Mesothelial cell of epicardium (in vitro differentiated cells): ENCODE data around the gene DLGAP1. TPM values are rescaled to one million over a fixed set of nuclear protein-coding genes. Genes with fewer than 3 reads are reported as not detected.
A peak's percentile ranks its signal among the peaks of the same experiment; 100 is the strongest.

Source experiments
- DNase-seq, 2 experiments: peaks; one replicate each; pipeline ENCODE4 v3.0.0; 2021; ENCODE audit warnings: low spot score in 2 of 2; ENCODE audit not compliant: unreplicated experiment in 2 of 2
- H3K27ac Mint-ChIP-seq: 2 replicates; pipeline ENCODE4 v1.8.0; 2021; ENCODE audit warnings: mixed read lengths
- H3K27me3 Mint-ChIP-seq: 2 replicates; pipeline ENCODE4 v1.8.0; 2021; ENCODE audit warnings: low read depth, mixed read lengths
- H3K36me3 Mint-ChIP-seq: 2 replicates; pipeline ENCODE4 v1.8.0; 2021; ENCODE audit warnings: mixed read lengths
- H3K4me1 Mint-ChIP-seq: 2 replicates; pipeline ENCODE4 v1.8.0; 2021; ENCODE audit warnings: mixed read lengths
- H3K4me3 Mint-ChIP-seq: 2 replicates; pipeline ENCODE4 v1.8.0; 2021; ENCODE audit warnings: mild to moderate bottlenecking, moderate library complexity, mixed read lengths
- H3K9me3 Mint-ChIP-seq: 2 replicates; pipeline ENCODE4 v1.8.0; 2021; ENCODE audit warnings: mixed read lengths
- CTCF ChIP-seq: fragments of 200-600 bp; sonication (generic); IDR thresholded peaks from one replicate; pipeline ENCODE4 v1.5.0; 2021; ENCODE audit warnings: antibody characterized with exemption; ENCODE audit not compliant: unreplicated experiment
- total RNA-seq: library from RNA; stranded (reverse); gene quantifications from 3 replicates; pipeline ENCODE4 v1.2.1, GENCODE V29; 2021

The DLGAP1 gene
- total RNA-seq, 1 donor from 2014 or later: 4.6 TPM

- no peaks in the 10 kb centered on the region for H3K36me3 Mint-ChIP-seq
- no peak overlapping the region for H3K4me3 Mint-ChIP-seq
- no peak overlapping the region for H3K27ac Mint-ChIP-seq
- H3K9me3 Mint-ChIP-seq: no peaks in the 10 kb centered on the region
- H3K27me3 Mint-ChIP-seq: no peaks in the 10 kb centered on the region
- no peak for DNase-seq
- H3K4me1 Mint-ChIP-seq: peaks cover 5% of the 10 kb centered on the region
- TF ChIP-seq CTCF: no peak
Measured at GRCh38 chr18:3911413-3911812, 543.7 kb downstream of the DLGAP1 start.

GRCh38 chr18:3910512-3910911 lies 544.6 kb downstream of the DLGAP1 start:
- TF ChIP-seq CTCF: no peak
- DNase-seq: no peak
- H3K4me1 Mint-ChIP-seq: peaks cover 9% of the 10 kb centered on the region
- H3K27me3 Mint-ChIP-seq: no peaks in the 10 kb centered on the region
- no peak overlapping the region for H3K27ac Mint-ChIP-seq
- H3K9me3 Mint-ChIP-seq: no peaks in the 10 kb centered on the region
- H3K36me3 Mint-ChIP-seq: no peaks in the 10 kb centered on the region
- no peak overlapping the region for H3K4me3 Mint-ChIP-seq

DNA sequence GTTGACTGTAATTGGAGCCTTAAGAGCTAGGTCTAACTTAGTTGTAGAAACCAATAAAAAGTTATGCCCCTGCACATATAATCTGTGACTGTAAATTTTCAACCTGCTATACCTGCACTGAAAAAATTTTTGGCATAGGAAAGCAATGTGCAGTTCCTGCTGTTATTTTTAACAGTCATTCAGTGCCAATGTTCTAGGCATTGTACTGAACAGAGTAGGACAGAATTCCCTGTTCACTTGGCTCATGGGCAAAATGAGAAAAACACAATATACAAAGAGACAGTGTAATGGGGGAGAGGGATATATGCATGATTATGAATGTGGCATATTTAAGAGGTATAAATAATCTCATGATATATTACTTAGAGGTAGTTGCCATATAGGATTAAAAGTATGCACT lies 547.2 kb downstream of the DLGAP1 start:
- Mint-ChIP-seq H3K4me3 (no peak overlapping the region), H3K9me3 (no peaks in the 10 kb centered on the region), H3K27ac (no peak overlapping the region), H3K4me1 (peaks cover 4% of the 10 kb centered on the region), H3K36me3 (no peaks in the 10 kb centered on the region), H3K27me3 (no peaks in the 10 kb centered on the region)
- TF ChIP-seq CTCF: no peak
- DNase-seq: no peak

DNA sequence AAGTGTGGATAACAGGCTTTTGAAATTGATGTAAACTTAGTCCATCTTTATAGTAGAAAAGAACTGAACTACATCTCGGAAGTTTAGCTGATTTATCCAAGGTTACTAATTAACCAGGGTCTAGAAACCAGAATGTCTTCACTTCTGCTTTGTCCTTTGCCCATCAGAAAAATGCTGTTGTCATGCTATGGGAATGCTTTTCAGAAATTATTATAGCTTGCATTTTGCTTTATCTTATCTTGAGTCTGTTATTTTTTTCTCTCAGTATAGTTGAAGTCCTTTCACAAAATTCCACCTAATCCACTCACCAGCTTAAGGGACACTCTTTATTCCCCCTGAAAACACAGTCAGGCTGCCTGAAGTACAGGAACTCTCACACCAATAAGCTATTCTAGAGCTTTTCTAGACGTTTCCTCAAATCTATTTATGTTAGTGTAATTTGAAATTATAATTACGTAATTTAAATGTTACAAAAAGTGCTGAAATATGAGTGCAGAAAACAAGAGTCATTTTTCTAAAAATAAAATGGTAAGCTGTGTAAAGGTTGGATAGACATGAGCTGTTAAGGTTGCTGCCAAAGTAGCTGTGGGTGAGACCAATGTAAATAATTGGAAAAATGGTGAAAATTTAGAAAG lies 548.9 kb downstream of the DLGAP1 start:
- no peak overlapping the region for H3K4me3 Mint-ChIP-seq
- no peak for DNase-seq
- peaks cover 1% of the 10 kb centered on the region for H3K27me3 Mint-ChIP-seq
- TF ChIP-seq CTCF: no peak
- H3K4me1 Mint-ChIP-seq: peaks cover 4% of the 10 kb centered on the region
- no peaks in the 10 kb centered on the region for H3K36me3 Mint-ChIP-seq
- H3K9me3 Mint-ChIP-seq: no peaks in the 10 kb centered on the region
- peak overlapping the region; percentile 32 for H3K27ac Mint-ChIP-seq

DNA sequence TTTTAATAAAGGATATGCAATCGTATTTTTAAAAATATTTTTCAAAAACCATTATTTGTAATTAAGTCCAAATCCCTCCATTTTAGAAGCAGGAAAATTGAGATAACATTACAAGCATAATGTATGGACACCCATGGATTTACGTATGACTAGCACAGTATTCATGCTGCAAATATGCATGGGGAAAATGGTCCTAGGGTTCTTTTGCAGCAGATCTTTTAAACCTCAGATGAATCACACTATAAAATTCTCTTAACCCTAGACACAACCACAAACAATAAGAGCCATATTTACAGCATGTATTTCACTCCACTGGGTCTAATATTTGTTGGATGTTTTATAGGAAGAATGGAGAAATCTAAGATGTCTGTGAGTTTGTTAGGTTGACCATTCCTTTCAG lies 551.8 kb downstream of the DLGAP1 start:
- no peak for TF ChIP-seq CTCF

DNA sequence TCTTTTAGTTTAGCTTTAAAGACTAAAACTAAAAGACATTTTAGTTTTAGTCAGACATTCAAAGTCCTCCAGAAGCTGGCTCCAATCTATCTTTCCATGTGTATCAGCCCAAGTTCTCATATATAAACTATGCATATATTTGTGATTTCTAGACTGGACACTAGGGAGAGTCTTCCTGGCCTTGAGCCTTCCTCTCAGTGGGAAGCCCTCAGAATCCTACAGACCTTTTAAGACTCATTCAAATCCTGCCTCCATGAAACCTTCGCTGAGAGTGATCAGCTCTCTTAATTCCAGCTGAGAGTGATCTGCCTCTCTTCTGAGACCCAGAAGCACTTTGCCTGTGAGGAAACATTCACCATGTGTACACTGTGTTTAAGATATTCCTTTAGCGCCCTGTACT lies 552.4 kb downstream of the DLGAP1 start:
- no peaks in the 10 kb centered on the region for H3K36me3 Mint-ChIP-seq
- DNase-seq: no peak
- no peaks in the 10 kb centered on the region for H3K9me3 Mint-ChIP-seq
- H3K4me3 Mint-ChIP-seq: no peak overlapping the region
- peaks cover 22% of the 10 kb centered on the region for H3K27me3 Mint-ChIP-seq
- TF ChIP-seq CTCF: no peak
- H3K27ac Mint-ChIP-seq: no peak overlapping the region
- H3K4me1 Mint-ChIP-seq: peaks cover 4% of the 10 kb centered on the region

More for the DNA sequence above, 551.8 kb downstream of the DLGAP1 start:
- peaks cover 22% of the 10 kb centered on the region for H3K27me3 Mint-ChIP-seq
- no peaks in the 10 kb centered on the region for H3K36me3 Mint-ChIP-seq
- peaks cover 4% of the 10 kb centered on the region for H3K4me1 Mint-ChIP-seq
- DNase-seq: no peak
- H3K4me3 Mint-ChIP-seq: no peak overlapping the region
- no peak overlapping the region for H3K27ac Mint-ChIP-seq
- H3K9me3 Mint-ChIP-seq: no peaks in the 10 kb centered on the region
